22Rv1 (cell line): Measurements from ENCODE around the gene PRR13.

Source experiments
- ZFX ChIP-seq: fragments of 450-650 bp; IDR thresholded peaks from 2 replicates; pipeline ENCODE4 v1.6.1; 2017; ENCODE audit warnings: antibody characterized with exemption, borderline replicate concordance
- TF ChIP-seq, protein P1 (sequence below): fragments of 450-650 bp; IDR thresholded peaks from 2 replicates; pipeline ENCODE4 v1.5.1; 2017; ENCODE audit warnings: mild to moderate bottlenecking

DNA sequence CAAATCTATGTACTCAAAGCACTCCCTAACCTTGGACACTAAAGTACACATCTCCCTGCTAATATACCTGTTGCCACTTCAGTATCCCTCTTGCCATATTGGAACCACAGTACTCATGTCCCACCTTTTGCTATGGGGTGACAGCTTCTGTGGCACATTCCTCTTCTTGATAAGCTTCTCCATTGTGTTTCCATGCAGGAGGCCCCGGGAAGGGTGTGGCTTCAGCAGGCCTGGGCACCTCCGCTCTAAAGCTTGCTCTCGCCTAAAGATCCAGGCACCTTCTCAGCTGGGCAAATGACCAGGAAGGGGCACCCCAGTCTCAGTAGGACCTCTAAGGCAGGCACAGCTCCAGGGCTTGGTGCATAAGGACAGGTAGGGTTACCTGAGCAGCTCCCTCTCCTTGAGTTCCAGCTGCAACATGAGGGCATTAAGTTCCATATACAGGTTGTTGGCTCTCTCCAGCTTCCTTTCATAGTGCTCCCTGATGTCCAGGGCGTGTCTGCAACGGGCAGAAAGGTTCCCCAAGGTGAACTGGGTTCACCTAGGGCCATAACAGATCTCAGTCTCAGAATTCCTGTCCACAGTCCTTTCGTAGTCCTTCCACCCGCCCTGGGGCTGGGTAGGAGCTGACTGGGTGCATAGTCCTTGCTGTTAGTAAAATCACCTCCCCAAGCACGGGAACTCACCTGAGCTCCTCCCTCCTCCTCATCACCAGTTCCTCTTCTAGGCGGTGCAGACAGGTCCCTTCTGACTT is 41.9 kb downstream of the PRR13 start:
- TF ChIP-seq, protein P1, sequence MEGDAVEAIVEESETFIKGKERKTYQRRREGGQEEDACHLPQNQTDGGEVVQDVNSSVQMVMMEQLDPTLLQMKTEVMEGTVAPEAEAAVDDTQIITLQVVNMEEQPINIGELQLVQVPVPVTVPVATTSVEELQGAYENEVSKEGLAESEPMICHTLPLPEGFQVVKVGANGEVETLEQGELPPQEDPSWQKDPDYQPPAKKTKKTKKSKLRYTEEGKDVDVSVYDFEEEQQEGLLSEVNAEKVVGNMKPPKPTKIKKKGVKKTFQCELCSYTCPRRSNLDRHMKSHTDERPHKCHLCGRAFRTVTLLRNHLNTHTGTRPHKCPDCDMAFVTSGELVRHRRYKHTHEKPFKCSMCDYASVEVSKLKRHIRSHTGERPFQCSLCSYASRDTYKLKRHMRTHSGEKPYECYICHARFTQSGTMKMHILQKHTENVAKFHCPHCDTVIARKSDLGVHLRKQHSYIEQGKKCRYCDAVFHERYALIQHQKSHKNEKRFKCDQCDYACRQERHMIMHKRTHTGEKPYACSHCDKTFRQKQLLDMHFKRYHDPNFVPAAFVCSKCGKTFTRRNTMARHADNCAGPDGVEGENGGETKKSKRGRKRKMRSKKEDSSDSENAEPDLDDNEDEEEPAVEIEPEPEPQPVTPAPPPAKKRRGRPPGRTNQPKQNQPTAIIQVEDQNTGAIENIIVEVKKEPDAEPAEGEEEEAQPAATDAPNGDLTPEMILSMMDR: no peak
- no peak for TF ChIP-seq ZFX
